RWPE1 (cell line): ENCODE results near the gene NASP.

Experiments used
- CTCF ChIA-PET: fragments of 350-600 bp; sonication (Branson Sonifier 250); formaldehyde crosslinking; extraction: SDS; loops from one replicate; lab custom pipeline; 2021; lab: Yijun Ruan, JAX
- POLR2A ChIA-PET: fragments of 400-600 bp; formaldehyde crosslinking; extraction: SDS; loops from one replicate; lab custom pipeline; 2020; ENCODE audit warnings: antibody characterized with exemption; ENCODE audit not compliant: low non-redundant PET; lab: Yijun Ruan, JAX
- DNase-seq: peaks from one replicate; pipeline ENCODE4 v3.0.0; 2012; ENCODE audit warnings: low spot score
- H3K27ac ChIP-seq: fragments of 450-650 bp; 2 replicates; pipeline ENCODE4 v1.5.1; 2017
- TF ChIP-seq, protein P1 (sequence below): fragments of 450-650 bp; conservative IDR thresholded peaks from 2 replicates; pipeline ENCODE4 v1.5.1; 2017; ENCODE audit warnings: low read depth, mild to moderate bottlenecking

NASP gene

GRCh38 chr1:45640293-45640692, 56.5 kb downstream of the NASP start:
- TF ChIP-seq, protein P1, sequence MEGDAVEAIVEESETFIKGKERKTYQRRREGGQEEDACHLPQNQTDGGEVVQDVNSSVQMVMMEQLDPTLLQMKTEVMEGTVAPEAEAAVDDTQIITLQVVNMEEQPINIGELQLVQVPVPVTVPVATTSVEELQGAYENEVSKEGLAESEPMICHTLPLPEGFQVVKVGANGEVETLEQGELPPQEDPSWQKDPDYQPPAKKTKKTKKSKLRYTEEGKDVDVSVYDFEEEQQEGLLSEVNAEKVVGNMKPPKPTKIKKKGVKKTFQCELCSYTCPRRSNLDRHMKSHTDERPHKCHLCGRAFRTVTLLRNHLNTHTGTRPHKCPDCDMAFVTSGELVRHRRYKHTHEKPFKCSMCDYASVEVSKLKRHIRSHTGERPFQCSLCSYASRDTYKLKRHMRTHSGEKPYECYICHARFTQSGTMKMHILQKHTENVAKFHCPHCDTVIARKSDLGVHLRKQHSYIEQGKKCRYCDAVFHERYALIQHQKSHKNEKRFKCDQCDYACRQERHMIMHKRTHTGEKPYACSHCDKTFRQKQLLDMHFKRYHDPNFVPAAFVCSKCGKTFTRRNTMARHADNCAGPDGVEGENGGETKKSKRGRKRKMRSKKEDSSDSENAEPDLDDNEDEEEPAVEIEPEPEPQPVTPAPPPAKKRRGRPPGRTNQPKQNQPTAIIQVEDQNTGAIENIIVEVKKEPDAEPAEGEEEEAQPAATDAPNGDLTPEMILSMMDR: no peak
- CTCF ChIA-PET: no interaction called here
- no peak overlapping the region for H3K27ac ChIP-seq
- no peak for DNase-seq
- POLR2A ChIA-PET: no interaction called here

- no peak overlapping the region for H3K27ac ChIP-seq
- ChIA-PET POLR2A (no interaction called here), CTCF (no interaction called here)
- no peak for DNase-seq
- TF ChIP-seq, protein P1: no peak
These were observed 59.5 kb downstream of the NASP start for GRCh38 chr1:45643321-45643720.

- ChIA-PET CTCF (interaction anchor here (1.0 kb wide), 1 partner anchor 15 kb away, joined by 3 read pairs; no protein-coding TSS in a partner anchor), POLR2A (no interaction called here)
- no peak for DNase-seq
- TF ChIP-seq, protein P1: no peak
- no peak overlapping the region for H3K27ac ChIP-seq
These were observed 60.1 kb downstream of the NASP start for GRCh38 chr1:45643978-45644377.

DNA sequence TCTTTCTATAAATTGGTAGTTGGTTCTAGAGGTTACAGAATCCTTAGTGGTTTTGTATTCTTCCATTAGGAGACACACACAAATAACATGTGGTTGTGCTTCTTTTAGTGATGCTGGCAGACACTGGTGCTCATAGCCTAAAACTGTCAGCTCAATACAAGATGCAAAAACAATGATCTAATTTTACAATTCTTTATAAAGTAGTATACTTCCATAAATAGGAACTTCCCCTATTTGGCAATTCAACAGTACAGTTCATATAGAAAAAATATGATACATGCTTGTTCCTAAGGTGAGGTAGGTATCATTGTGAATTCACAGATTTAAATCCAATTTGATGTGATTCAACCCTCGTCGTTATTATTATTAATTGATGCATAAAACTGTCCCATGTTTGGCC, 60.8 kb downstream of the NASP start:
- no peak overlapping the region for H3K27ac ChIP-seq
- POLR2A ChIA-PET: no interaction called here
- DNase-seq: no peak
- TF ChIP-seq, protein P1: no peak
- CTCF ChIA-PET: interaction anchor here (1.0 kb wide), 1 partner anchor 16 kb away, joined by 3 read pairs; no protein-coding TSS in a partner anchor

DNA sequence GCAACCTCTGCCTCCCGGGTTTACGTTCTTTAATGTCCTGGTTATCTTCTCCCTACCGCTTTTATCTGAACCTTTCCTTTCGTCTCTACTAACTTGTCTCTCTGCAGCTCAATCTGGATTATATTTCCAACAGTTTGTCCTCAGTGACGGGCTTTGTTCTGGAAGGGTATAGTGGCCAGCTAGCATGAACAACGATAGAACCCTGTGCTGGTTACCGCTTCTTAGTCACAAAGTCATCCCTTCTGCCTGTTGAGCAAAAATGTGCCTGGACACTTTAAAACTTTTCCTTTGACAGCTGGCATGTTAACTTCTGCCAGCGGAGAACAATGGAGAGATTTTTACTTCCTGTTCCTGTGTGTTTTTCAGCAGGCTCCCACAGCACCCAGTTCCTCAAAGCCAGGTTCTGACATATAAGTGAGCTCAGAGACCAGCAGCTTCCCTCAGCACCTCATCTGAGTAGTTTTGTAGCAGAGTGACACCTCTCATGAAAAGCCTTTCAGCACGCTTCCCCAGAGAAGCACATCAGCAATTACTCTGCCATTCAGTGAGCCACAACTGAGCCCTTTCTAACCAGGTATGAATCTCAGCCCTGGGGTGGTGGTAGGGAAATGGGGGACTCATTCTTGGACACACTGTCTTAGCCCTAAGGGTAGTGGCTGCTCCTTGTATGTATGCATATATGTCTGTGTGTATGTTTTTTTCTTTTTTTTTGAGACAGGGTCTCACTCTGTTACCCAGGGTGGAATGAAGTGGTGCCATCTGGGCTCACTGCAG, 63.6 kb downstream of the NASP start:
- CTCF ChIA-PET: no interaction called here
- no peak overlapping the region for H3K27ac ChIP-seq
- no peak for DNase-seq
- TF ChIP-seq, protein P1: no peak
- POLR2A ChIA-PET: interaction anchor here (0.6 kb wide), 1 partner anchor 9 kb away, joined by 6 read pairs; no protein-coding TSS in a partner anchor

- H3K27ac ChIP-seq: no peak overlapping the region
- CTCF ChIA-PET: no interaction called here
- DNase-seq: no peak
- TF ChIP-seq, protein P1: no peak
- POLR2A ChIA-PET: interaction anchor here (0.5 kb wide), 1 partner anchor 34 kb away, joined by 8 read pairs; no protein-coding TSS in a partner anchor
These were observed 70.9 kb downstream of the NASP start for GRCh38 chr1:45654540-45655280.
